GM18505 (cell line): ENCODE measurements around the gene ATP9A.
"Not testable (repeated sequence)": the region's sequence is repeated elsewhere in the genome, so short reads cannot be mapped to it uniquely, and the experiment has no call there.

Source experiments
- ATAC-seq: cut with Tn5 transposase; IDR thresholded peaks from one replicate; pipeline ENCODE4 v1.9.1; 2021; ENCODE audit not compliant: unreplicated experiment
- POLR2A ChIP-seq: IDR thresholded peaks from 4 replicates; pipeline ENCODE4 v1.6.1; 2011; ENCODE audit warnings: borderline replicate concordance; ENCODE audit not compliant: insufficient read depth, insufficient read length; ENCODE audit errors: extremely low read depth

ATP9A gene

GRCh38 chr20:51696304-51697071 lies 71.7 kb downstream of the ATP9A start:
- no peak for ATAC-seq
- TF ChIP-seq POLR2A, result no peak

- TF ChIP-seq POLR2A, result no peak
- ATAC-seq, result no peak
Measured at GRCh38 chr20:51695574-51696303, 72.5 kb downstream of the ATP9A start.

GRCh38 chr20:51692806-51693400 lies 75.3 kb downstream of the ATP9A start:
- no peak for TF ChIP-seq POLR2A
- ATAC-seq, result no peak

GRCh38 chr20:51691703-51692102 lies 76.5 kb downstream of the ATP9A start:
- TF ChIP-seq POLR2A, result no peak
- no peak for ATAC-seq

- ATAC-seq, result no peak
Measured at GRCh38 chr20:51688600-51689244, 79.5 kb downstream of the ATP9A start.

GRCh38 chr20:51687630-51688029 lies 80.6 kb downstream of the ATP9A start:
- TF ChIP-seq POLR2A, result no peak

More at GRCh38 chr20:51688600-51689244, 79.5 kb downstream of the ATP9A start:
- TF ChIP-seq POLR2A, result no peak

GRCh38 chr20:51687108-51687507 lies 81.1 kb downstream of the ATP9A start:
- ATAC-seq, result no peak

More at GRCh38 chr20:51687630-51688029, 80.6 kb downstream of the ATP9A start:
- ATAC-seq, result no peak

GRCh38 chr20:51685494-51685893 lies 82.7 kb downstream of the ATP9A start:
- ATAC-seq, result not testable (repeated sequence)

More at GRCh38 chr20:51687108-51687507, 81.1 kb downstream of the ATP9A start:
- TF ChIP-seq POLR2A, result no peak

GRCh38 chr20:51680067-51680749 lies 88.0 kb downstream of the ATP9A start:
- ATAC-seq, result no peak
- no peak for TF ChIP-seq POLR2A

GRCh38 chr20:51679254-51679921 lies 88.8 kb downstream of the ATP9A start:
- no peak for TF ChIP-seq POLR2A
- ATAC-seq, result no peak

- no peak for ATAC-seq
- TF ChIP-seq POLR2A, result no peak
Measured at GRCh38 chr20:51678026-51678697, 90.0 kb downstream of the ATP9A start.

GRCh38 chr20:51668947-51669346 lies 99.2 kb downstream of the ATP9A start:
- no peak for ATAC-seq
- TF ChIP-seq POLR2A, result no peak
